Endothelial cell of umbilical vein (primary cell): Measurements from ENCODE around the gene ATP5PO. TPM values are rescaled to one million over a fixed set of nuclear protein-coding genes. Genes with fewer than 3 reads are reported as not detected.

Experiments used
- BruUV-seq: library from RNA; stranded (reverse); fragments of 400-500 nt; replicated peaks from 2 replicates; lab custom pipeline; 2021; lab: Mats Ljungman, UMichigan
- CTCF ChIA-PET: fragments of 300-600, 350-600 bp; sonication (Branson Sonifier 250); formaldehyde crosslinking; loops from one replicate; lab custom pipeline; 2021; ENCODE audit warnings: antibody characterized with exemption, inconsistent platforms; lab: Charles Lee
- POLR2A ChIA-PET: fragments of 300-600, 350-600 bp; sonication (Branson Sonifier 250); formaldehyde crosslinking; loops from one replicate; lab custom pipeline; 2021; ENCODE audit warnings: antibody characterized with exemption, inconsistent platforms; lab: Charles Lee
- DNase-seq: peaks from one replicate; pipeline ENCODE4 v3.0.0-alpha.2; 2011; ENCODE audit warnings: low read depth, low spot score
- FAIRE-seq: peaks from 2 replicates; lab custom pipeline; 2011; peaks lifted over from hg19 to GRCh38; lab: Jason Lieb, UNC
- H2AFZ ChIP-seq: 2 replicates; pipeline ENCODE4 v1.6.0; 2012; ENCODE audit warnings: low read depth, low read length, control low read depth, inconsistent platforms
- H3K27ac ChIP-seq: 2 replicates; pipeline ENCODE4 v1.5.1; 2011; ENCODE audit warnings: low read depth, mild to moderate bottlenecking, control low read depth, low read length, moderate library complexity; ENCODE audit not compliant: insufficient read depth
- H3K27me3 ChIP-seq, 2 experiments: 2 replicates each; pipeline versions ENCODE4 v1.6.0 to v1.6.1; 2011; ENCODE audit warnings: low read length in 2 of 2, mixed read lengths in 1 of 2; ENCODE audit not compliant: control insufficient read depth in 2 of 2, insufficient read depth in 2 of 2
- H3K36me3 ChIP-seq, 2 experiments: 2 replicates in 1 of 2; 3 replicates in 1 of 2; pipeline ENCODE4 v1.5.1; 2011; ENCODE audit warnings: low read length in 2 of 2, mild to moderate bottlenecking in 1 of 2, moderate library complexity in 1 of 2; ENCODE audit not compliant: control insufficient read depth in 2 of 2, insufficient read depth in 2 of 2; ENCODE audit errors: extremely low read depth in 1 of 2
- H3K4me1 ChIP-seq: 3 replicates; pipeline ENCODE4 v1.5.1; 2011; ENCODE audit warnings: mild to moderate bottlenecking, low read length; ENCODE audit not compliant: control insufficient read depth, insufficient read depth; ENCODE audit errors: extremely low read depth
- H3K4me2 ChIP-seq: 2 replicates; pipeline ENCODE4 v1.6.1; 2011; ENCODE audit warnings: low read length, control low read depth, mixed read lengths; ENCODE audit not compliant: insufficient read depth
- H3K4me3 ChIP-seq, 3 experiments: fragments of 200-600 bp in 1 of 3; sonication (generic), shearing (Covaris generic) in 1 of 3; replicated peaks in 1 of 3; 2 replicates each; pipeline ENCODE4 v1.5.1; 2011 to 2016; ENCODE audit warnings: control low read depth in 3 of 3, low read length in 3 of 3, mild to moderate bottlenecking in 2 of 3, inconsistent platforms in 1 of 3, low read depth in 1 of 3, moderate library complexity in 1 of 3; ENCODE audit not compliant: insufficient read depth in 1 of 3
- H3K79me2 ChIP-seq: 2 replicates; pipeline ENCODE4 v1.6.0; 2012; ENCODE audit warnings: low read length, inconsistent platforms; ENCODE audit not compliant: control insufficient read depth, insufficient read depth
- H3K9ac ChIP-seq: replicated peaks from 2 replicates; pipeline ENCODE3; 2011; ENCODE audit warnings: low read length, control low read depth; ENCODE audit not compliant: insufficient read depth; ENCODE audit errors: extremely low read depth
- H3K9me1 ChIP-seq: replicated peaks from 3 replicates; pipeline ENCODE4 v1.6.0; 2011; ENCODE audit warnings: mild to moderate bottlenecking, low read length; ENCODE audit not compliant: control insufficient read depth, insufficient read depth; ENCODE audit errors: extremely low read depth
- H3K9me3 ChIP-seq: replicated peaks from 2 replicates; pipeline ENCODE4 v1.5.1; 2012; ENCODE audit warnings: low read length, inconsistent platforms; ENCODE audit not compliant: control insufficient read depth, insufficient read depth
- H4K20me1 ChIP-seq: replicated peaks from 2 replicates; pipeline ENCODE3; 2011; ENCODE audit warnings: mild to moderate bottlenecking, low read length; ENCODE audit not compliant: control insufficient read depth, insufficient read depth; ENCODE audit errors: extremely low read depth
- dilution Hi-C: fragments of 300-500 bp; cut with MboI; formaldehyde crosslinking; loops from one replicate; pipeline ENCODE4 v1.15.0; 2019; ENCODE audit warnings: low sequenced_read_pairs; ENCODE audit not compliant: extremely low pct_ligation_motif_present
- intact Hi-C: fragments of 100-400 bp; cut with micrococcal nuclease; formaldehyde crosslinking; loops from one replicate; pipeline ENCODE4 v1.10.0; 2022
- polyA plus RNA-seq, 4 experiments: library from polyadenylated mRNA; depleted of rRNA in 3 of 4; stranded (reverse) in 3 of 4; unstranded in 1 of 4; fragments of >200 nt; gene quantifications; 2 replicates each; pipeline versions ENCODE4 v1.2.1 to v1.2.3, GENCODE V29; 2011 to 2012; ENCODE audit warnings: missing spikeins in 1 of 4
- total RNA-seq: library from RNA; stranded (reverse); gene quantifications from 2 replicates; pipeline ENCODE4 v1.2.3, GENCODE V29; 2021
- TF ChIP-seq, protein P1 (sequence below), 2 donors: IDR thresholded peaks; 1 replicate in 1 of 2; 2 replicates in 1 of 2; pipeline ENCODE4 v1.5.1; 2011; ENCODE audit warnings: low read length in 2 of 2, mild to moderate bottlenecking in 2 of 2, moderate library complexity in 2 of 2, control low read depth in 1 of 2, inconsistent platforms in 1 of 2, low read depth in 1 of 2; ENCODE audit not compliant: insufficient read depth in 1 of 2; ENCODE audit errors: extremely low read depth in 1 of 2
- TF ChIP-seq, protein P2 (sequence below): IDR thresholded peaks from 2 replicates; pipeline ENCODE4 v1.6.1; 2011; ENCODE audit not compliant: insufficient read depth, insufficient read length

Gene ATP5PO
- total and polyA plus RNA-seq, 2 donors (not counting 3 experiments of a cell fraction or from before 2014, with no cell fraction given), result 187 to 207 TPM

GRCh38 chr21:33899199-33899598 lies 16.4 kb downstream of the ATP5PO start:
- Histone ChIP-seq H4K20me1 (no peaks in the 10 kb centered on the region), H3K4me2 (no peak overlapping the region), H3K27ac (peak overlapping the region; percentile 13), H3K9me3 (no peaks in the 10 kb centered on the region), H2AFZ (peak overlapping the region; percentile 22), H3K79me2 (no peaks in the 10 kb centered on the region), H3K9me1 (no peaks in the 10 kb centered on the region), H3K9ac (no peak overlapping the region), H3K27me3 (no peaks in the 10 kb centered on the region), H3K4me1 (peaks cover 30% of the 10 kb centered on the region), H3K36me3 (peaks cover 3 to 12% of the 10 kb centered on the region in 2 experiments), H3K4me3 (no peak overlapping the region)
- ChIA-PET POLR2A (no interaction called here), CTCF (interaction anchor here (0.6 to 1.4 kb wide), 3 partner anchors 9 to 294 kb away, joined by 3 to 5 read pairs (median 3); no protein-coding TSS in a partner anchor)
- TF ChIP-seq, protein P1, sequence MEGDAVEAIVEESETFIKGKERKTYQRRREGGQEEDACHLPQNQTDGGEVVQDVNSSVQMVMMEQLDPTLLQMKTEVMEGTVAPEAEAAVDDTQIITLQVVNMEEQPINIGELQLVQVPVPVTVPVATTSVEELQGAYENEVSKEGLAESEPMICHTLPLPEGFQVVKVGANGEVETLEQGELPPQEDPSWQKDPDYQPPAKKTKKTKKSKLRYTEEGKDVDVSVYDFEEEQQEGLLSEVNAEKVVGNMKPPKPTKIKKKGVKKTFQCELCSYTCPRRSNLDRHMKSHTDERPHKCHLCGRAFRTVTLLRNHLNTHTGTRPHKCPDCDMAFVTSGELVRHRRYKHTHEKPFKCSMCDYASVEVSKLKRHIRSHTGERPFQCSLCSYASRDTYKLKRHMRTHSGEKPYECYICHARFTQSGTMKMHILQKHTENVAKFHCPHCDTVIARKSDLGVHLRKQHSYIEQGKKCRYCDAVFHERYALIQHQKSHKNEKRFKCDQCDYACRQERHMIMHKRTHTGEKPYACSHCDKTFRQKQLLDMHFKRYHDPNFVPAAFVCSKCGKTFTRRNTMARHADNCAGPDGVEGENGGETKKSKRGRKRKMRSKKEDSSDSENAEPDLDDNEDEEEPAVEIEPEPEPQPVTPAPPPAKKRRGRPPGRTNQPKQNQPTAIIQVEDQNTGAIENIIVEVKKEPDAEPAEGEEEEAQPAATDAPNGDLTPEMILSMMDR (IDR thresholded peaks at IDR 0.05; ENCODE audit: extremely low read depth in 1 of 2, insufficient read depth in 1 of 2, low read depth in 1 of 2, low read length in 2 of 2), result no peak
- FAIRE-seq (peak; percentile 4), DNase-seq (peak; percentile 28)
- dilution Hi-C loops (no loop called here), intact Hi-C loops (loop anchor here (5.0 kb wide), 1 partner anchor 312 kb away; the partner anchor contains the start of gene DONSON)
- no TSS peak for BruUV-seq

DNA sequence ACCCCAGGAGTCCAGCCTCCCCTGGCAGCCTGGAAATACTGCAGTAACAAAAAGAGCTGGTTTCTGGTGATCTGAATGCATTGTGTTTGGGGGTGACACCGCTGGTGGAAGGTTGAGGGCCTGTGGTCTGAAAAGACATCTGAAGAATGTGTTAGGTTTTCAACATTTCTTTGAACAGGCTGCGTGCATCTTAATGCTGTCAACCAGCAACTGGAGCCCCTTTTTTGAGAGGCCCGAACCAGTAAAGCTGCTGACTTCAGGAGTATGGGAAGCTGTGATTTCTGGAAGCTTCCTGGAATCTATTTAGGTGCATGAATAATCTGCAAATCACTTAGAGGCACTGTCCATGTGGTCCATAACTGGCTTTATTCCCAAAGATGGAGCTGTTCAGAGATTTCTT lies 17.0 kb downstream of the ATP5PO start:
- no peak overlapping the region for H3K4me3 ChIP-seq
- TF ChIP-seq, protein P1 (IDR thresholded peaks at IDR 0.05; ENCODE audit: extremely low read depth in 1 of 2, insufficient read depth in 1 of 2, low read depth in 1 of 2, low read length in 2 of 2), result no peak
- TF ChIP-seq, protein P2, sequence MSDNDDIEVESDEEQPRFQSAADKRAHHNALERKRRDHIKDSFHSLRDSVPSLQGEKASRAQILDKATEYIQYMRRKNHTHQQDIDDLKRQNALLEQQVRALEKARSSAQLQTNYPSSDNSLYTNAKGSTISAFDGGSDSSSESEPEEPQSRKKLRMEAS, result no peak
- no peak overlapping the region for H3K9ac ChIP-seq
- intact Hi-C loops (loop anchor here (5.0 kb wide), 1 partner anchor 311 kb away; the partner anchor contains the start of gene DONSON), dilution Hi-C loops (no loop called here)
- no peaks in the 10 kb centered on the region for H3K79me2 ChIP-seq
- FAIRE-seq (peak; percentile 8), DNase-seq (no peak)
- peaks cover 30% of the 10 kb centered on the region for H3K4me1 ChIP-seq
- no peaks in the 10 kb centered on the region for H4K20me1 ChIP-seq
- peaks cover 0 to 8% of the 10 kb centered on the region in 2 experiments for H3K36me3 ChIP-seq
- BruUV-seq, result TSS peak; percentile 15
- CTCF ChIA-PET, result interaction anchor here (1.4 kb wide), 2 partner anchors 9 to 293 kb away, joined by 3 to 5 read pairs; no protein-coding TSS in a partner anchor
- no peaks in the 10 kb centered on the region for H3K9me1 ChIP-seq
- H3K9me3 ChIP-seq, result no peaks in the 10 kb centered on the region
- no peak overlapping the region for H2AFZ ChIP-seq
- POLR2A ChIA-PET, result no interaction called here
- no peak overlapping the region for H3K27ac ChIP-seq
- no peak overlapping the region for H3K4me2 ChIP-seq
- H3K27me3 ChIP-seq, result no peaks in the 10 kb centered on the region
